Measurements from ENCODE around the gene GRID2. TPM values are rescaled to one million over a fixed set of nuclear protein-coding genes. Genes with fewer than 3 reads are reported as not detected.

The GRID2 gene
- total RNA-seq, 6 experiments from 2014 or later, result not detected

DNA sequence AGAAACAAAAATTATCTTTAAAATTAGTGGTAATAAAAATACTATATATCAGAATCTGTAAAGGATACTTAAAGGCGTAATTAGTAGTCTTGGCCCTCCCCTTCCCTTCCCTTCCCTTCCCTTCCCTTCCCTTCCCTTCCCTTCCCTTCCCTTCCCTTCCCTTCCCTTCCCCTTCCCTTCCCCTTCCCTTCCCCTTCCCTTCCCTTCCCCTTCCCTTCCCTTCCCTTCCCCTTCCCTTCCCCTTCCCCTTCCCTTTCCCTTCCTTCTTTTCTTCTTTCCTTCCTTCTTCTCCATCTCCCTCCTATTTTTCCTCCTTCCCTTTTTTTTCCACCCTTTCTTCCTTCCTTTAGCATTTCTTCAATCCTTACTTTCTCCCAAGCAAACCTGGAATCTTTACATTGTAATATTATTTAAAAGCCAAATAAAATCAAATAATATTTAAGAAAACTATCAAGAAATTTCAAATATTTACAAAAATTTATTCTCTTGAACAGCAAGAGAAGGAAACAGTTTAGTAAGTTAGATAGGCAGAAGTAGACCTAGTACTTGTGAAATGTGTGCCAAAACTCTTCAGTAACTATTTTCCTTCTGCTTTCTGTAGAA is 1145.0 kb downstream of the GRID2 start:
- no peak for DNase-seq
- no peaks in the 10 kb centered on the region for H3K27me3 Mint-ChIP-seq (ENCODE audit: insufficient read depth)
- H3K27ac Mint-ChIP-seq, result no peak overlapping the region
- no peaks in the 10 kb centered on the region for H3K9me3 Mint-ChIP-seq
- TF ChIP-seq, protein P1, sequence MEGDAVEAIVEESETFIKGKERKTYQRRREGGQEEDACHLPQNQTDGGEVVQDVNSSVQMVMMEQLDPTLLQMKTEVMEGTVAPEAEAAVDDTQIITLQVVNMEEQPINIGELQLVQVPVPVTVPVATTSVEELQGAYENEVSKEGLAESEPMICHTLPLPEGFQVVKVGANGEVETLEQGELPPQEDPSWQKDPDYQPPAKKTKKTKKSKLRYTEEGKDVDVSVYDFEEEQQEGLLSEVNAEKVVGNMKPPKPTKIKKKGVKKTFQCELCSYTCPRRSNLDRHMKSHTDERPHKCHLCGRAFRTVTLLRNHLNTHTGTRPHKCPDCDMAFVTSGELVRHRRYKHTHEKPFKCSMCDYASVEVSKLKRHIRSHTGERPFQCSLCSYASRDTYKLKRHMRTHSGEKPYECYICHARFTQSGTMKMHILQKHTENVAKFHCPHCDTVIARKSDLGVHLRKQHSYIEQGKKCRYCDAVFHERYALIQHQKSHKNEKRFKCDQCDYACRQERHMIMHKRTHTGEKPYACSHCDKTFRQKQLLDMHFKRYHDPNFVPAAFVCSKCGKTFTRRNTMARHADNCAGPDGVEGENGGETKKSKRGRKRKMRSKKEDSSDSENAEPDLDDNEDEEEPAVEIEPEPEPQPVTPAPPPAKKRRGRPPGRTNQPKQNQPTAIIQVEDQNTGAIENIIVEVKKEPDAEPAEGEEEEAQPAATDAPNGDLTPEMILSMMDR (IDR thresholded peaks at IDR 0.05), result no peak
- no peak overlapping the region for H3K4me3 Mint-ChIP-seq
- H3K36me3 Mint-ChIP-seq (ENCODE audit: low read depth), result no peaks in the 10 kb centered on the region
- no peaks in the 10 kb centered on the region for H3K4me1 Mint-ChIP-seq (ENCODE audit: low read depth)

DNA sequence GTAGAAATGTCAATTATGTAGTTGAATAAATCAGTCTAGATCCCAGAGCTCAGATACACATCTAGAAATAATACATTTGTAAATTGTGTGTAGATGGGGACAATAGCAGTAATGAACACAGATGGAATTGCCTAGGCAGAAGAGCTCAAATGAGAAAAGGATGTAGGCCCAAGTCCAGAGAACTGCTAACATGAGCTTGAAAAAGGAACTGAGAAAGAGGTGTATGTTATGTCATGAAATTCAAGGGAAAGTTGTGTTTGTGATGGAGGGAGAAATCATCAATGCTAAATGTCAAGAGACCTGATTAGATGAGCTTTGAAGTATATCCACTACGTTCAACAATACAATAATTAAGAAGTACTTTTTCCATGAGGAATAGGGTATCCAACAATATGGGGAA is 1148.2 kb downstream of the GRID2 start:
- Mint-ChIP-seq H3K4me1 (ENCODE audit: low read depth) (no peaks in the 10 kb centered on the region), H3K27me3 (ENCODE audit: insufficient read depth) (no peaks in the 10 kb centered on the region), H3K4me3 (no peak overlapping the region), H3K36me3 (ENCODE audit: low read depth) (no peaks in the 10 kb centered on the region), H3K27ac (no peak overlapping the region), H3K9me3 (peaks cover 4% of the 10 kb centered on the region)
- no peak for DNase-seq
- TF ChIP-seq, protein P1 (IDR thresholded peaks at IDR 0.05), result no peak

DNA sequence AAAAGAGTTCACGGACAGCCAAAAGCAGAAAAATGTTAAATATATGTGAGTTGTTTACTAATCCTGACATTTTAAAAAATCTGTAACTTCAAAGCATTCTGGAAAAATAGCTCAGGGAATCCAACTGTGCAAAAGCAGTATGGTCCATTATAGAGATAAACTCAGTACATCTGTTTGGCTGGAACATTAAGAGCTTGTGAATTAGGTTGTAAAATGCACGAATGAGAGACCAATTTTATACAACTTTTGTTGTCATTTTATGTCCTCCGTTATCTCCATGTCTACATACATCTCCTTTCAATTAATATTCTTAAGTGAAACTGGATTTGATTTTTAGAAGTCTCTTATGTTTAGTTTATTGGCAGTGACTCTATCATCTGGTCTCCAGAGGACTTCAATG is 1157.8 kb downstream of the GRID2 start:
- no peaks in the 10 kb centered on the region for H3K27me3 Mint-ChIP-seq (ENCODE audit: insufficient read depth)
- DNase-seq, result no peak
- no peaks in the 10 kb centered on the region for H3K4me1 Mint-ChIP-seq (ENCODE audit: low read depth)
- H3K27ac Mint-ChIP-seq, result no peak overlapping the region
- no peaks in the 10 kb centered on the region for H3K36me3 Mint-ChIP-seq (ENCODE audit: low read depth)
- H3K4me3 Mint-ChIP-seq, result no peak overlapping the region
- H3K9me3 Mint-ChIP-seq, result peaks cover 27% of the 10 kb centered on the region
- TF ChIP-seq, protein P1 (IDR thresholded peaks at IDR 0.05), result no peak

DNA sequence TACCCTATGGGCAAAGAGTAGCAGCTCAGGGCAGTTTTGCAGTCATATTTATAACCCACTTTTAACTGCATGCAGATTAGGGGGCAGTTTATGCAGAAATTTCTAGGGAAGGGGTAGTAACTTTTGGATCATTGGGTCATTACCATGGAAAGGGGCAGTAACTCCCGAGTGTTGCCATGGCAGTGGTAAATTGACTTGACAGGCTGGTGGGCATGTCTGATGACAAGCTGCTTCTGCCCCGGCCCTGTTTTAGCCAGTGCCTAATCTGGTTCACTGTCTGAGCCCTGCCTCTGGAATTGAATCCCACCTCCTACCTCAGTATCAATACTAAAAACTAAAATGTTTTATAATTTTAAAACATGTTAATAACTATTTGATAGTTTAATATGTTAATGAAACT is 1162.7 kb downstream of the GRID2 start:
- H3K9me3 Mint-ChIP-seq, result peaks cover 19% of the 10 kb centered on the region; the same call in 1 of the 2 replicates
- H3K36me3 Mint-ChIP-seq (ENCODE audit: low read depth), result no peaks in the 10 kb centered on the region
- TF ChIP-seq, protein P1 (IDR thresholded peaks at IDR 0.05), result no peak
- DNase-seq, result no peak
- no peaks in the 10 kb centered on the region for H3K27me3 Mint-ChIP-seq (ENCODE audit: insufficient read depth)
- H3K4me1 Mint-ChIP-seq (ENCODE audit: low read depth), result no peaks in the 10 kb centered on the region
- H3K4me3 Mint-ChIP-seq, result no peak overlapping the region
- H3K27ac Mint-ChIP-seq, result no peak overlapping the region

DNA sequence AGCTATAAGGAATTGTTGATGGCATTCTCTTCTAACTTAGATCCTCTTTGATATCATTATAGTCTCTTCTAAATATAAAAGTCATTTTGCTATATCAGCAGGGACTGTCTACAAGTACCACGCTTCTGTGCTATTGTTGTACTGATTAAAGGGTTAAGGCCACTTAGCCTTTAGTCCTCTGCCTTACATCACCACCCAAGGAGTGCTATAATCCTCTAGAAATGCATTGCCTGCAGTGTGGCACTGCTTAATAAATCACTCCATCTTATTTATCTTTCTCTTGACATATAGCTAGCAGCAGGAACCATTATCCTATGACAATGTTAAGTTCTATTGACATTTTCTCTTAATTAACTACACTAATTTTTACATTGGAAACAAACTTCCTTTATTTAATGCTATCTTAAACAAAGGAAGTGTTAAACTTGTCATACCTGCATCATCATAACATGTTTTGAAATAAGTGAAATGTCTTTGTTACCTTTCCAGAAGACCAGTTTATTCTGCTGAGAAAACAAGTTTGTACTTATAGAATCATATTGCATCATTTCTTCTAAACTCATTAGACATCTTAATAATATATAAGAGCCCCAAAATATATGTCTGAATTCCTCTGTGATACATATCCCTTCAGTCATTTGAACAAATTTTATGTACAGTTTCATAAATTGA is 1163.9 kb downstream of the GRID2 start:
- Mint-ChIP-seq H3K4me3 (no peak overlapping the region), H3K27ac (no peak overlapping the region), H3K4me1 (ENCODE audit: low read depth) (no peaks in the 10 kb centered on the region), H3K36me3 (ENCODE audit: low read depth) (no peaks in the 10 kb centered on the region), H3K9me3 (peaks cover 17% of the 10 kb centered on the region; the same call in 1 of the 2 replicates), H3K27me3 (ENCODE audit: insufficient read depth) (no peaks in the 10 kb centered on the region; the same call in 1 of the 2 replicates)
- TF ChIP-seq, protein P1 (IDR thresholded peaks at IDR 0.05), result no peak
- DNase-seq, result no peak
